Head of caudate nucleus (tissue), 42 donors: ENCODE results near the gene YPEL2.
"Not testable (repeated sequence)": the region's sequence is repeated elsewhere in the genome, so short reads cannot be mapped to it uniquely, and the experiment has no call there.

Source experiments
- DNase-seq, 42 donors: peaks; one replicate each; pipeline versions ENCODE4 v3.0.0 to v3.0.0-alpha.2; 2020 to 2021; ENCODE audit warnings: mixed read lengths in 7 of 42
- intact Hi-C: fragments of 100-400 bp; cut with DNase I; formaldehyde crosslinking; loops from one replicate; pipeline ENCODE4 v1.15.0; 2022

YPEL2 gene

GRCh38 chr17:59391021-59391420, 59.6 kb downstream of the YPEL2 start:
- intact Hi-C loops: no loop called here
- DNase-seq: peak in 20 of 42 donors; percentile 24 to 84 (median 54)

- peak in 1 of 42 donors; percentile 2 for DNase-seq
- intact Hi-C loops: no loop called here
Measured at GRCh38 chr17:59392973-59393679, 61.7 kb downstream of the YPEL2 start.

- intact Hi-C loops, DNase-seq: not testable (repeated sequence)
Measured at GRCh38 chr17:59393742-59394410, 62.4 kb downstream of the YPEL2 start.

GRCh38 chr17:59396134-59396826, 64.8 kb downstream of the YPEL2 start:
- intact Hi-C loops: no loop called here
- no peak for DNase-seq

- no peak for DNase-seq
- intact Hi-C loops: no loop called here
Measured at GRCh38 chr17:59397316-59398073, 66.0 kb downstream of the YPEL2 start.

- DNase-seq: no peak
- intact Hi-C loops: no loop called here
Measured at GRCh38 chr17:59399914-59400313, 68.5 kb downstream of the YPEL2 start.

GRCh38 chr17:59400858-59401257, 69.4 kb downstream of the YPEL2 start:
- intact Hi-C loops: no loop called here
- DNase-seq: no peak

- no peak for DNase-seq
- intact Hi-C loops: no loop called here
Measured at GRCh38 chr17:59401274-59401673, 69.8 kb downstream of the YPEL2 start.

GRCh38 chr17:59401725-59402124, 70.3 kb downstream of the YPEL2 start:
- intact Hi-C loops: no loop called here
- no peak for DNase-seq

- intact Hi-C loops: no loop called here
- DNase-seq: no peak
Measured at GRCh38 chr17:59402760-59403159, 71.3 kb downstream of the YPEL2 start.

GRCh38 chr17:59404471-59404870, 73.0 kb downstream of the YPEL2 start:
- no peak for DNase-seq
- intact Hi-C loops: no loop called here

- no peak for DNase-seq
- intact Hi-C loops: no loop called here
Measured at GRCh38 chr17:59405944-59406705, 74.7 kb downstream of the YPEL2 start.

GRCh38 chr17:59406808-59407381, 75.4 kb downstream of the YPEL2 start:
- DNase-seq: peak in 1 of 42 donors; percentile 67
- intact Hi-C loops: no loop called here

GRCh38 chr17:59409336-59410048, 78.0 kb downstream of the YPEL2 start:
- intact Hi-C loops: no loop called here
- no peak for DNase-seq

- intact Hi-C loops: no loop called here
- no peak for DNase-seq
Measured at GRCh38 chr17:59410049-59410437, 78.6 kb downstream of the YPEL2 start.

GRCh38 chr17:59412431-59412830, 81.0 kb downstream of the YPEL2 start:
- intact Hi-C loops, DNase-seq: not testable (repeated sequence)

- no peak for DNase-seq
- intact Hi-C loops: no loop called here
Measured at GRCh38 chr17:59413014-59413766, 81.7 kb downstream of the YPEL2 start.
